Neural progenitor cell (in vitro differentiated cells): ENCODE data around the gene EDDM3A. TPM values are rescaled to one million over a fixed set of nuclear protein-coding genes. Genes with fewer than 3 reads are reported as not detected.

ENCODE experiments used
- DNase-seq: peaks from one replicate; pipeline ENCODE4 v3.0.0-alpha.2; 2016; ENCODE audit warnings: low spot score
- H2AFZ ChIP-seq: fragments of 200-600 bp; sonication (generic); replicated peaks from 2 replicates; pipeline ENCODE4 v1.6.1; 2016; ENCODE audit warnings: antibody characterized with exemption
- H3F3A ChIP-seq: fragments of 200-600 bp; sonication (generic); 2 replicates; pipeline ENCODE4 v1.6.1; 2016; ENCODE audit warnings: antibody characterized with exemption, low read depth
- H3K27ac ChIP-seq: fragments of 200-600 bp; sonication (generic); 2 replicates; pipeline ENCODE4 v1.5.1; 2016; ENCODE audit warnings: mild to moderate bottlenecking
- H3K27me3 ChIP-seq: fragments of 200-600 bp; sonication (generic); 2 replicates; pipeline ENCODE4 v1.6.1; 2016; ENCODE audit warnings: mild to moderate bottlenecking, moderate library complexity
- H3K36me3 ChIP-seq: fragments of 200-600 bp; sonication (generic); 2 replicates; pipeline ENCODE4 v1.5.1; 2016
- H3K4me1 ChIP-seq: fragments of 200-600 bp; sonication (generic); 2 replicates; pipeline ENCODE4 v1.6.1; 2016; ENCODE audit warnings: mixed run types
- H3K4me2 ChIP-seq: fragments of 200-600 bp; sonication (generic); 2 replicates; pipeline ENCODE4 v1.6.1; 2016
- H3K4me3 ChIP-seq: fragments of 200-600 bp; sonication (generic); 2 replicates; pipeline ENCODE4 v1.5.1; 2016
- H3K79me2 ChIP-seq: fragments of 200-600 bp; sonication (generic); 2 replicates; pipeline ENCODE4 v1.6.1; 2016; ENCODE audit warnings: low read depth
- H3K9ac ChIP-seq: fragments of 200-600 bp; sonication (generic); 2 replicates; pipeline ENCODE4 v1.6.1; 2016
- H3K9me3 ChIP-seq: fragments of 200-600 bp; sonication (generic); 2 replicates; pipeline ENCODE4 v1.5.1; 2016; ENCODE audit warnings: low read depth
- H4K20me1 ChIP-seq: fragments of 200-600 bp; sonication (generic); 2 replicates; pipeline ENCODE4 v1.6.1; 2016; ENCODE audit warnings: low read depth
- H3K27ac Mint-ChIP-seq: 3 replicates; pipeline ENCODE4 v1.8.0; 2021; ENCODE audit warnings: mixed read lengths
- H3K27me3 Mint-ChIP-seq: 2 replicates; pipeline ENCODE4 v1.8.0; 2022; ENCODE audit warnings: low read depth, mild to moderate bottlenecking, inconsistent platforms, moderate library complexity, mixed read lengths; ENCODE audit not compliant: insufficient read depth
- H3K36me3 Mint-ChIP-seq: 3 replicates; pipeline ENCODE4 v1.8.0; 2021; ENCODE audit warnings: mixed read lengths
- H3K4me1 Mint-ChIP-seq: 3 replicates; pipeline ENCODE4 v1.8.0; 2021; ENCODE audit warnings: mixed read lengths
- H3K4me3 Mint-ChIP-seq: 3 replicates; pipeline ENCODE4 v1.8.0; 2021; ENCODE audit warnings: mild to moderate bottlenecking, moderate library complexity, mixed read lengths
- H3K9me3 Mint-ChIP-seq: 3 replicates; pipeline ENCODE4 v1.8.0; 2020; ENCODE audit warnings: mixed read lengths
- EZH2 ChIP-seq: fragments of 200-600 bp; sonication (generic); IDR thresholded peaks from 2 replicates; pipeline ENCODE4 v1.6.1; 2017; ENCODE audit warnings: antibody characterized with exemption, mild to moderate bottlenecking, moderate library complexity
- EZH2phosphoT487 ChIP-seq: fragments of 200-600 bp; sonication (generic); IDR thresholded peaks from 2 replicates; pipeline ENCODE4 v1.6.1; 2017; ENCODE audit warnings: antibody characterized with exemption
- total RNA-seq: library from RNA; depleted of rRNA; stranded (reverse); fragments of >200 nt; gene quantifications from 2 replicates; pipeline ENCODE4 v1.2.3, GENCODE V29; 2015; ENCODE audit warnings: low replicate concordance
- TF ChIP-seq, protein P1 (sequence below): fragments of 200-600 bp; sonication (generic); IDR thresholded peaks from 2 replicates; pipeline ENCODE4 v1.5.1; 2017; ENCODE audit warnings: antibody characterized with exemption, mild to moderate bottlenecking

The EDDM3A gene
- total RNA-seq, 1 donor from 2014 or later = not detected

GRCh38 chr14:20760950-20761349 is 15.3 kb downstream of the EDDM3A start:
- Histone ChIP-seq H3K4me1 (peaks cover 5% of the 10 kb centered on the region), H3K9me3 (no peaks in the 10 kb centered on the region), H4K20me1 (no peaks in the 10 kb centered on the region), H3K4me3 (no peak overlapping the region), H3K36me3 (no peaks in the 10 kb centered on the region), H3K27me3 (no peaks in the 10 kb centered on the region), H2AFZ (no peak overlapping the region), H3K4me2 (no peak overlapping the region), H3F3A (no peaks in the 10 kb centered on the region), H3K9ac (no peak overlapping the region), H3K27ac (no peak overlapping the region), H3K79me2 (no peaks in the 10 kb centered on the region)
- Mint-ChIP-seq H3K27ac (no peak overlapping the region), H3K4me1 (no peaks in the 10 kb centered on the region), H3K4me3 (no peak overlapping the region), H3K27me3 (peaks cover 6% of the 10 kb centered on the region), H3K36me3 (no peaks in the 10 kb centered on the region), H3K9me3 (no peaks in the 10 kb centered on the region)
- TF ChIP-seq, protein P1, sequence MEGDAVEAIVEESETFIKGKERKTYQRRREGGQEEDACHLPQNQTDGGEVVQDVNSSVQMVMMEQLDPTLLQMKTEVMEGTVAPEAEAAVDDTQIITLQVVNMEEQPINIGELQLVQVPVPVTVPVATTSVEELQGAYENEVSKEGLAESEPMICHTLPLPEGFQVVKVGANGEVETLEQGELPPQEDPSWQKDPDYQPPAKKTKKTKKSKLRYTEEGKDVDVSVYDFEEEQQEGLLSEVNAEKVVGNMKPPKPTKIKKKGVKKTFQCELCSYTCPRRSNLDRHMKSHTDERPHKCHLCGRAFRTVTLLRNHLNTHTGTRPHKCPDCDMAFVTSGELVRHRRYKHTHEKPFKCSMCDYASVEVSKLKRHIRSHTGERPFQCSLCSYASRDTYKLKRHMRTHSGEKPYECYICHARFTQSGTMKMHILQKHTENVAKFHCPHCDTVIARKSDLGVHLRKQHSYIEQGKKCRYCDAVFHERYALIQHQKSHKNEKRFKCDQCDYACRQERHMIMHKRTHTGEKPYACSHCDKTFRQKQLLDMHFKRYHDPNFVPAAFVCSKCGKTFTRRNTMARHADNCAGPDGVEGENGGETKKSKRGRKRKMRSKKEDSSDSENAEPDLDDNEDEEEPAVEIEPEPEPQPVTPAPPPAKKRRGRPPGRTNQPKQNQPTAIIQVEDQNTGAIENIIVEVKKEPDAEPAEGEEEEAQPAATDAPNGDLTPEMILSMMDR = no peak
- no peak for TF ChIP-seq EZH2
- TF ChIP-seq EZH2phosphoT487 = no peak
- no peak for DNase-seq

DNA sequence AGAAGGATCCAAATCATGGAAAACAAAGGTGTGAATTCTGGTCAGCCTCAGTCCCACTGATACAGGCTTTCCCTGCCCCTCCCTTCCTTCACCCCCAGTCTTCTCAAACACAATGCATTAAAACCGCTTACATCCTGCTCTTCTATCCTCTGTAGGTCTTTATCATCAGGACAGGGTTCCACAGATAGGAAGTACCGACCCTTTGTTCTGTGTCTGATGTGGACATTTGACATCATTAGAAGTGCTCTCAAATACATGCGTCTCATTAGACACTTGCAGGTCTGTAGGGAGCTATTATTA is 22.9 kb downstream of the EDDM3A start:
- H3K4me1 Mint-ChIP-seq = no peaks in the 10 kb centered on the region
- Histone ChIP-seq H3K79me2 (no peaks in the 10 kb centered on the region), H3K27me3 (no peaks in the 10 kb centered on the region), H3K36me3 (no peaks in the 10 kb centered on the region), H4K20me1 (no peaks in the 10 kb centered on the region), H3K9ac (no peak overlapping the region), H3K27ac (no peak overlapping the region), H3K9me3 (no peaks in the 10 kb centered on the region), H3K4me2 (no peak overlapping the region), H3F3A (no peaks in the 10 kb centered on the region), H3K4me3 (no peak overlapping the region), H3K4me1 (no peaks in the 10 kb centered on the region), H2AFZ (no peak overlapping the region)
- TF ChIP-seq EZH2 = no peak
- TF ChIP-seq, protein P1 = no peak
- TF ChIP-seq EZH2phosphoT487 = no peak
- DNase-seq = no peak
- no peak overlapping the region for H3K27ac Mint-ChIP-seq
- no peaks in the 10 kb centered on the region for H3K36me3 Mint-ChIP-seq
- no peak overlapping the region for H3K4me3 Mint-ChIP-seq
- H3K9me3 Mint-ChIP-seq = no peaks in the 10 kb centered on the region
- no peaks in the 10 kb centered on the region for H3K27me3 Mint-ChIP-seq

GRCh38 chr14:20769421-20769820 is 23.7 kb downstream of the EDDM3A start:
- Mint-ChIP-seq H3K36me3 (no peaks in the 10 kb centered on the region), H3K9me3 (no peaks in the 10 kb centered on the region), H3K27ac (no peak overlapping the region), H3K4me1 (no peaks in the 10 kb centered on the region), H3K4me3 (no peak overlapping the region), H3K27me3 (no peaks in the 10 kb centered on the region)
- Histone ChIP-seq H3K4me1 (no peaks in the 10 kb centered on the region), H3F3A (no peaks in the 10 kb centered on the region), H3K9ac (no peak overlapping the region), H4K20me1 (no peaks in the 10 kb centered on the region), H3K9me3 (no peaks in the 10 kb centered on the region), H3K27ac (no peak overlapping the region), H3K36me3 (no peaks in the 10 kb centered on the region), H3K4me2 (no peak overlapping the region), H2AFZ (no peak overlapping the region), H3K4me3 (no peak overlapping the region), H3K27me3 (no peaks in the 10 kb centered on the region), H3K79me2 (no peaks in the 10 kb centered on the region)
- DNase-seq = no peak
- TF ChIP-seq, protein P1 = no peak
- TF ChIP-seq EZH2phosphoT487 (no peak), EZH2 (no peak)

GRCh38 chr14:20772650-20773049 is 27.0 kb downstream of the EDDM3A start:
- Mint-ChIP-seq H3K36me3 (no peaks in the 10 kb centered on the region), H3K27me3 (peaks cover 2% of the 10 kb centered on the region), H3K4me3 (no peak overlapping the region), H3K4me1 (no peaks in the 10 kb centered on the region), H3K27ac (no peak overlapping the region), H3K9me3 (no peaks in the 10 kb centered on the region)
- no peak overlapping the region for H2AFZ ChIP-seq
- no peaks in the 10 kb centered on the region for H3F3A ChIP-seq
- H3K27me3 ChIP-seq = no peaks in the 10 kb centered on the region
- no peaks in the 10 kb centered on the region for H3K79me2 ChIP-seq
- H3K4me3 ChIP-seq = no peak overlapping the region
- H3K9ac ChIP-seq = no peak overlapping the region
- TF ChIP-seq, protein P1 = no peak
- TF ChIP-seq EZH2phosphoT487 (no peak), EZH2 (no peak)
- no peaks in the 10 kb centered on the region for H3K4me1 ChIP-seq
- H3K9me3 ChIP-seq = no peaks in the 10 kb centered on the region
- no peak for DNase-seq
- H3K27ac ChIP-seq = no peak overlapping the region
- no peaks in the 10 kb centered on the region for H4K20me1 ChIP-seq
- no peak overlapping the region for H3K4me2 ChIP-seq
- no peaks in the 10 kb centered on the region for H3K36me3 ChIP-seq
